Measurements from ENCODE around the gene POLR1A. TPM values are rescaled to one million over a fixed set of nuclear protein-coding genes. Genes with fewer than 3 reads are reported as not detected.

Gene POLR1A
- polyA plus RNA-seq, 12 donors, result 15.0 to 21.0 (median 18.1) TPM; not detected in 1

- DNase-seq, result no peak
Observed at GRCh38 chr2:85983766-85984165, 121.9 kb downstream of the POLR1A start.

GRCh38 chr2:85981579-85982247, 124.0 kb downstream of the POLR1A start:
- DNase-seq, result no peak

DNA sequence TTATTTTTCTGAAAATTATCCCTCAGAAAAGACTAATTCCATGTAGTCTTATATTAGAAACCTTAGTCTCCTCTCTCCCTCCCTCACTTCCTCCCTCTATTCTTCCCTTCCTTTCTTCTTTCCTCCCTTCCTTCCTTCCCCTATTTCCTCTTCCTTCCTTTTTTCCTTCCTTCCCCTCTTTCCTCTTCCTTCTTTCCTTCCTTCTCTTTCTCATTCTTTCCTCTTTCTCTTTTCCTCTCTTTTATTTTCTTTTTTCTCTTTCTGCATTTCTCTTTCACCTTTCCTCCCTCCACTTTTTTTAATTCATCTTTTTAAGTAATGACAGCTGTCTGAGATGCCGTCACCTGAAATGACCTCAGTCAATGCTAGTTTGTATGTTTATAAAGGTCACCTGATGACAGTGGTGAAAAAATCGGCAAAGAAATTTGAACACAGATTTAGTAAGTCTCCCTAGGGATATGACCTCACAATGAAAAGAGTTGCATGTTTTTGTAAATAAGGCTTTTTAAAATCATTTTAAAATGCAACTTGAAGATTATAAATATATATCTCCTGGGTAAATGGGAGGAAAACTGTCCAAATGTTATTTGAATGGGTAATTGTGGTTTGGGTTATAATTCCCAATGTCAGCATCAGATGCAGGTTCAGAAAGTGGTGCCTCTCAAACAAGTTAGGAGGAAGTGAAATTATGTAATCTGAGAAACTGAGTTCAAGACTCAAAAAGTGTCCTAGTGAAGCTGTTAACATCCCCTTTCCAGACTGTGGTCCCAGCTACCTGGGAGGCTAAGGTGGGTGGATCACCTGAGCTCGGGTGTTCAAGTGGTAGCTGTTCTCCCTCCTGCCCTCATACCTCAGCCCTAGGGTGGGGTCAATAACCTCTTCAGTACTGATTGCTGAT, 126.6 kb downstream of the POLR1A start:
- DNase-seq, result no peak

DNA sequence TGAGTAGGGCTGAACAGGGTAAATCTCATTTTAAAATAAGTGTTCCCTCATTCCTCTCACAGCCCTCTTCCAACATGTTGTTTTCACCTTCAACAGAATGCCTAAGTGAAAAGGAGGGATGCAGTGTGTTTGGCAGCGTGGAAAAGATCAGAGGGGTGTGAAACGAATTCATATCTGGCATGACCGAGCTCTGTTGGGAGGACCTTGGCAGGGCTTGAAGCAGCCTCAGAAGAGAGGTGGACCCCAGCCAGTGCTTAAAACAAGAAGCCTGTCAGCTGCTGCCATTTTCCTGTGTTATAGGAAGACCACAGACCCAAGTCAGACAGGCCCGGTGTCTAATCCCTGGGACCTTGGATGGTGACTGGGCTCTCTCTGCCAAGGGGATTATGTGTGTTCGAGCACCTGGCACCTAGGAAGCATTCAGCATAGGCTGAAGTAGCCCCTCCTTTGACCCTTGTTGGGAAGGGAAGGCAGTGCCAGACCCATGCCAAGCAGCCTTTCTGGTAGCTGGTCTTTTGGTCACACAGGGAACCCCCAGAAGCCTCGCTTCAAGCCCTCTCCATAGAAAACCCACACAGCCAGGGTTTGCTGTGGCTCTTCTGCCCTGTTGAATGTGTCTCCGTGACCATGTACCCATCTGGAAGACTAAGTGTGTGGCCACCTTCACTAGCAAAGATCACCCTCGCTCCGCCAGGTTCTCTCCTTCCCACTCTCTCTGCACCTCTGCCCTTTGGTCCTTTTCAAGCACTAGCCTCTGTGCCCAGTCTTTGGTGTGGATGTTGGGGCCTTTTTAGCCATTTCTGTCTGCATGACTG, 129.4 kb downstream of the POLR1A start:
- DNase-seq, result no peak

- DNase-seq, result no peak
Observed at GRCh38 chr2:85975581-85975980, 130.1 kb downstream of the POLR1A start.

- no peak for DNase-seq
Observed at GRCh38 chr2:85974390-85974789, 131.3 kb downstream of the POLR1A start.

DNA sequence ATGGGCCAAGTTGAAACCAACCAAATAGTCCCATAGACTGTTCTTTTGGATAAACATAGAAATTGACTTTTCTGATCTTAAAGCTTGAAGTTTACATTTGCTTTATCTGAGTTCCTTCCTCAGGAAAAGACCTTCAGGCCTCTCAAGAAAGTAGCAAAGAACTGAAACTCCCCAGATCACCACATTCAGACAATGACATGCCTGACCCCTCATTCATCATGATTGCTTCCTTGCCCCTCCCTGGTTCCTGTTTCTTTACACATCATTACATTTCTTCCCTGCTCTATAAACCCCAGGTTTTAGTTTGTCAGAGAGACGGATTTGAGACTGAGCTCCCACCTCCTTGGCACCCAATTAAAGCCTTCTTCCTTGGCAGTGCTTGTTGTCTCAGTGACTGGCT, 133.3 kb downstream of the POLR1A start:
- DNase-seq, result no peak

DNA sequence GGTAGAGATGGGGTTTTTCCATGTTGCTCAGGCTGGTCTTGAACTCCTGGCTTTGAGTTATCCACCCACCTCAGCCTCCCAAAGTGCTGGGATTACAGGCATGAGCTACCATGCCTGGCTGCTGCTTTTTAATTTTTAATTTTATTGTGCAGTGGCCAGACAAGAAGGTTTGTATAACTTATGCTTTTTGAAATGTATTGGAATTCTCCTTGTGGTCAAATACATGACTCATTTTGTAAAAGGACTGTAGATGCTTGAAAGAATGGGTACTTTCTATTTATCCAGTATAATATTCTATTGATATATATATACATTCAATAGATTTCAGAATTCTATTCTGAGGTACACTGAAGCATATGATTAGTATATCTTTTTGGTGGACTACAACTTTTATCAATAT, 134.3 kb downstream of the POLR1A start:
- no peak for DNase-seq

Other genes starting within 250 kb of the POLR1A start
- gene ST3GAL5, start 216.9 kb downstream of the POLR1A start, polyA plus RNA-seq (ENCODE audit: insufficient read length in 12 of 12), result 10 to 100 TPM in 11 of 12 donors, not detected in 1; 29.1 to 44.7 (median 34.3) TPM
- gene PTCD3, start 349 bp upstream of the POLR1A start, polyA plus RNA-seq (ENCODE audit: insufficient read length in 12 of 12), result 100 to 1,000 TPM in 4 of 12 donors, 10 to 100 TPM in 8; 55.1 to 275 (median 83.8) TPM
- 10 to 100 TPM in 11 of 12 donors, not detected in 1; 41.8 to 83.3 (median 72.6) TPM for gene IMMT, start 89.6 kb upstream of the POLR1A start, polyA plus RNA-seq (ENCODE audit: insufficient read length in 12 of 12)
- 10 to 100 TPM in 11 of 12 donors, not detected in 1; 21.4 to 42.9 (median 36.4) TPM for gene MRPL35, start 93.6 kb upstream of the POLR1A start, polyA plus RNA-seq (ENCODE audit: insufficient read length in 12 of 12)
- gene REEP1, start 231.7 kb upstream of the POLR1A start, polyA plus RNA-seq (ENCODE audit: insufficient read length in 12 of 12), result 100 to 1,000 TPM in 3 of 12 donors, 10 to 100 TPM in 9; 35.8 to 183 (median 70.7) TPM